Epithelial cell of umbilical artery (primary cell): ENCODE measurements around the gene PTGER2. TPM values are rescaled to one million over a fixed set of nuclear protein-coding genes. Genes with fewer than 3 reads are reported as not detected.

ENCODE experiments used
- total RNA-seq: library from RNA; depleted of rRNA; stranded (reverse); fragments of >200 nt; gene quantifications from 2 replicates; pipeline ENCODE4 v1.2.3, GENCODE V29; 2014

PTGER2 gene, protein sequence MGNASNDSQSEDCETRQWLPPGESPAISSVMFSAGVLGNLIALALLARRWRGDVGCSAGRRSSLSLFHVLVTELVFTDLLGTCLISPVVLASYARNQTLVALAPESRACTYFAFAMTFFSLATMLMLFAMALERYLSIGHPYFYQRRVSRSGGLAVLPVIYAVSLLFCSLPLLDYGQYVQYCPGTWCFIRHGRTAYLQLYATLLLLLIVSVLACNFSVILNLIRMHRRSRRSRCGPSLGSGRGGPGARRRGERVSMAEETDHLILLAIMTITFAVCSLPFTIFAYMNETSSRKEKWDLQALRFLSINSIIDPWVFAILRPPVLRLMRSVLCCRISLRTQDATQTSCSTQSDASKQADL
- under 0.01 and 0.76 TPM in 2 replicates for total RNA-seq

DNA sequence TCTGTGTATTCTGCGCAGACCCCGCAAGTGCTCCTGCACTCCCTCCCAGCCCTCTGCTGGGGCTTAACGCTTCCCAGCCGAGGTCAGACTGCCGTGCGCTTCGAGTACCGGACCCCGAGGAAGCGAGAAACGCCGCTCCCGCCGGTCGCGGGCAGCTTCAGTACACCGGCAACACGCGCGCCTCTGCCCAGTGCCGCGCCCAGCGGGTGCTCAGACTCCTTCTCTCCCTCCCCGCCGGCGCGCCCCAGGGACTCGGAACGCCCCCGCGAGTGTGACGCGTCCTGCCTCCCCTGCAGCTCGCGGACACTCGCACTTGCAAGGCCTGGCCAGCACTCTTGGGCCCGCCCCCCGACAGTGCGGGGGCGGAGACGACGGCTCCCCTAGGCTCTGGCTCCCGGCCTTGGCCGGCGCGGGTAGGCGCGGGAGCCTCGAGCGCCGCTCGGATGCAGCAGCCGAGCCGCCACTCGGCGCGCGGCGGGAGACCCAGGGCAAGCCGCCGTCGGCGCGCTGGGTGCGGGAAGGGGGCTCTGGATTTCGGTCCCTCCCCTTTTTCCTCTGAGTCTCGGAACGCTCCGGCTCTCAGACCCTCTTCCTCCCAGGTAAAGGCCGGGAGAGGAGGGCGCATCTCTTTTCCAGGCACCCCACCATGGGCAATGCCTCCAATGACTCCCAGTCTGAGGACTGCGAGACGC, at the start of gene PTGER2:
Gene PTGER2, plus strand, starts transcription at position 410 of the 692 bp plus-strand sequence. Its CDS starts 237 bp downstream, at position 647.

DNA sequence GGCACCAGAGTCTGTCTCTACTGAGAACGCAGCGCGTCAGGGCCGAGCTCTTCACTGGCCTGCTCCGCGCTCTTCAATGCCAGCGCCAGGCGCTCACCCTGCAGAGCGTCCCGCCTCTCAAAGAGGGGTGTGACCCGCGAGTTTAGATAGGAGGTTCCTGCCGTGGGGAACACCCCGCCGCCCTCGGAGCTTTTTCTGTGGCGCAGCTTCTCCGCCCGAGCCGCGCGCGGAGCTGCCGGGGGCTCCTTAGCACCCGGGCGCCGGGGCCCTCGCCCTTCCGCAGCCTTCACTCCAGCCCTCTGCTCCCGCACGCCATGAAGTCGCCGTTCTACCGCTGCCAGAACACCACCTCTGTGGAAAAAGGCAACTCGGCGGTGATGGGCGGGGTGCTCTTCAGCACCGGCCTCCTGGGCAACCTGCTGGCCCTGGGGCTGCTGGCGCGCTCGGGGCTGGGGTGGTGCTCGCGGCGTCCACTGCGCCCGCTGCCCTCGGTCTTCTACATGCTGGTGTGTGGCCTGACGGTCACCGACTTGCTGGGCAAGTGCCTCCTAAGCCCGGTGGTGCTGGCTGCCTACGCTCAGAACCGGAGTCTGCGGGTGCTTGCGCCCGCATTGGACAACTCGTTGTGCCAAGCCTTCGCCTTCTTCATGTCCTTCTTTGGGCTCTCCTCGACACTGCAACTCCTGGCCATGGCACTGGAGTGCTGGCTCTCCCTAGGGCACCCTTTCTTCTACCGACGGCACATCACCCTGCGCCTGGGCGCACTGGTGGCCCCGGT, 46.4 kb upstream of the PTGER2 start, which contains the start of gene PTGDR:
Gene PTGDR, plus strand, starts transcription at position 198 of the 778 bp plus-strand sequence. Its CDS starts 117 bp downstream, at position 315.

Other genes starting within 250 kb of the PTGER2 start
- 3.3 and 5.5 TPM in 2 replicates for gene NID2, start 245.3 kb upstream of the PTGER2 start, total RNA-seq
- gene PTGDR, start 46.6 kb upstream of the PTGER2 start, total RNA-seq, result not detected in 2 replicates
- 2.3 and 3.5 TPM in 2 replicates for gene TXNDC16, start 238.2 kb downstream of the PTGER2 start, total RNA-seq
- gene GPR137C, start 238.5 kb downstream of the PTGER2 start, total RNA-seq, result 0.65 and 1.4 TPM in 2 replicates